ENCODE measurements around the gene ERLIN1.
A peak's percentile ranks its signal among the peaks of the same experiment; 100 is the strongest.

ERLIN1 gene

GRCh38 chr10:100151723-100152300, 34.0 kb downstream of the ERLIN1 start:
- Histone ChIP-seq H3K36me3 (ENCODE audit: low read depth) (peaks cover 59% of the 10 kb centered on the region), H3K4me3 (ENCODE audit: severe bottlenecking) (no peak overlapping the region), H3K27me3 (ENCODE audit: insufficient read depth, poor library complexity, severe bottlenecking) (no peaks in the 10 kb centered on the region), H3K4me1 (ENCODE audit: insufficient read depth, poor library complexity, severe bottlenecking) (peaks cover 22% of the 10 kb centered on the region), H3K9me3 (ENCODE audit: severe bottlenecking) (no peaks in the 10 kb centered on the region), H3K27ac (ENCODE audit: poor library complexity, severe bottlenecking) (no peak overlapping the region)
- DNase-seq (ENCODE audit: low spot score) (no peak), ATAC-seq (ENCODE audit: low read depth) (no peak)
- no peak for TF ChIP-seq CTCF (IDR thresholded peaks at IDR 0.05; ENCODE audit: poor library complexity, severe bottlenecking)

- Histone ChIP-seq H3K27ac (ENCODE audit: poor library complexity, severe bottlenecking) (peak overlapping the region; percentile 55), H3K36me3 (ENCODE audit: low read depth) (peaks cover 32% of the 10 kb centered on the region), H3K4me3 (ENCODE audit: severe bottlenecking) (no peak overlapping the region), H3K9me3 (ENCODE audit: severe bottlenecking) (no peaks in the 10 kb centered on the region), H3K4me1 (ENCODE audit: insufficient read depth, poor library complexity, severe bottlenecking) (peaks cover 17% of the 10 kb centered on the region), H3K27me3 (ENCODE audit: insufficient read depth, poor library complexity, severe bottlenecking) (no peaks in the 10 kb centered on the region)
- ATAC-seq (ENCODE audit: low read depth) (peak; percentile 94), DNase-seq (ENCODE audit: low spot score) (no peak)
- TF ChIP-seq CTCF (IDR thresholded peaks at IDR 0.05; ENCODE audit: poor library complexity, severe bottlenecking) = no peak
Observed at GRCh38 chr10:100148353-100149211, 37.2 kb downstream of the ERLIN1 start.

- ATAC-seq (ENCODE audit: low read depth) (no peak), DNase-seq (ENCODE audit: low spot score) (no peak)
- H3K27me3 ChIP-seq (ENCODE audit: insufficient read depth, poor library complexity, severe bottlenecking) = no peaks in the 10 kb centered on the region
- peaks cover 14% of the 10 kb centered on the region for H3K4me1 ChIP-seq (ENCODE audit: insufficient read depth, poor library complexity, severe bottlenecking)
- no peaks in the 10 kb centered on the region for H3K9me3 ChIP-seq (ENCODE audit: severe bottlenecking)
- H3K36me3 ChIP-seq (ENCODE audit: low read depth) = peaks cover 21% of the 10 kb centered on the region
- H3K4me3 ChIP-seq (ENCODE audit: severe bottlenecking) = no peak overlapping the region
- no peak for TF ChIP-seq CTCF (IDR thresholded peaks at IDR 0.05; ENCODE audit: poor library complexity, severe bottlenecking)
- no peak overlapping the region for H3K27ac ChIP-seq (ENCODE audit: poor library complexity, severe bottlenecking)
Observed at GRCh38 chr10:100146875-100147650, 38.8 kb downstream of the ERLIN1 start.

- TF ChIP-seq CTCF (IDR thresholded peaks at IDR 0.05; ENCODE audit: poor library complexity, severe bottlenecking) = no peak
- no peak for ATAC-seq (ENCODE audit: low read depth)
- Histone ChIP-seq H3K9me3 (ENCODE audit: severe bottlenecking) (no peaks in the 10 kb centered on the region), H3K36me3 (ENCODE audit: low read depth) (peaks cover 14% of the 10 kb centered on the region), H3K4me3 (ENCODE audit: severe bottlenecking) (no peak overlapping the region), H3K4me1 (ENCODE audit: insufficient read depth, poor library complexity, severe bottlenecking) (peaks cover 14% of the 10 kb centered on the region), H3K27me3 (ENCODE audit: insufficient read depth, poor library complexity, severe bottlenecking) (no peaks in the 10 kb centered on the region), H3K27ac (ENCODE audit: poor library complexity, severe bottlenecking) (no peak overlapping the region)
- no peak for DNase-seq (ENCODE audit: low spot score)
Observed at GRCh38 chr10:100146398-100146797, 39.4 kb downstream of the ERLIN1 start.

All from RWPE2 (cell line).